Neural progenitor cell (in vitro differentiated cells): Measurements from ENCODE around the gene MCF2L2. TPM values are rescaled to one million over a fixed set of nuclear protein-coding genes. Genes with fewer than 3 reads are reported as not detected.

Source experiments
- DNase-seq: peaks from one replicate; pipeline ENCODE4 v3.0.0-alpha.2; 2016; ENCODE audit warnings: low spot score
- H2AFZ ChIP-seq: fragments of 200-600 bp; sonication (generic); replicated peaks from 2 replicates; pipeline ENCODE4 v1.6.1; 2016; ENCODE audit warnings: antibody characterized with exemption
- H3F3A ChIP-seq: fragments of 200-600 bp; sonication (generic); 2 replicates; pipeline ENCODE4 v1.6.1; 2016; ENCODE audit warnings: antibody characterized with exemption, low read depth
- H3K27ac ChIP-seq: fragments of 200-600 bp; sonication (generic); 2 replicates; pipeline ENCODE4 v1.5.1; 2016; ENCODE audit warnings: mild to moderate bottlenecking
- H3K27me3 ChIP-seq: fragments of 200-600 bp; sonication (generic); 2 replicates; pipeline ENCODE4 v1.6.1; 2016; ENCODE audit warnings: mild to moderate bottlenecking, moderate library complexity
- H3K36me3 ChIP-seq: fragments of 200-600 bp; sonication (generic); 2 replicates; pipeline ENCODE4 v1.5.1; 2016
- H3K4me1 ChIP-seq: fragments of 200-600 bp; sonication (generic); 2 replicates; pipeline ENCODE4 v1.6.1; 2016; ENCODE audit warnings: mixed run types
- H3K4me2 ChIP-seq: fragments of 200-600 bp; sonication (generic); 2 replicates; pipeline ENCODE4 v1.6.1; 2016
- H3K4me3 ChIP-seq: fragments of 200-600 bp; sonication (generic); 2 replicates; pipeline ENCODE4 v1.5.1; 2016
- H3K79me2 ChIP-seq: fragments of 200-600 bp; sonication (generic); 2 replicates; pipeline ENCODE4 v1.6.1; 2016; ENCODE audit warnings: low read depth
- H3K9ac ChIP-seq: fragments of 200-600 bp; sonication (generic); 2 replicates; pipeline ENCODE4 v1.6.1; 2016
- H3K9me3 ChIP-seq: fragments of 200-600 bp; sonication (generic); 2 replicates; pipeline ENCODE4 v1.5.1; 2016; ENCODE audit warnings: low read depth
- H4K20me1 ChIP-seq: fragments of 200-600 bp; sonication (generic); 2 replicates; pipeline ENCODE4 v1.6.1; 2016; ENCODE audit warnings: low read depth
- H3K27ac Mint-ChIP-seq: 3 replicates; pipeline ENCODE4 v1.8.0; 2021; ENCODE audit warnings: mixed read lengths
- H3K27me3 Mint-ChIP-seq: 2 replicates; pipeline ENCODE4 v1.8.0; 2022; ENCODE audit warnings: low read depth, mild to moderate bottlenecking, inconsistent platforms, moderate library complexity, mixed read lengths; ENCODE audit not compliant: insufficient read depth
- H3K36me3 Mint-ChIP-seq: 3 replicates; pipeline ENCODE4 v1.8.0; 2021; ENCODE audit warnings: mixed read lengths
- H3K4me1 Mint-ChIP-seq: 3 replicates; pipeline ENCODE4 v1.8.0; 2021; ENCODE audit warnings: mixed read lengths
- H3K4me3 Mint-ChIP-seq: 3 replicates; pipeline ENCODE4 v1.8.0; 2021; ENCODE audit warnings: mild to moderate bottlenecking, moderate library complexity, mixed read lengths
- H3K9me3 Mint-ChIP-seq: 3 replicates; pipeline ENCODE4 v1.8.0; 2020; ENCODE audit warnings: mixed read lengths
- EZH2 ChIP-seq: fragments of 200-600 bp; sonication (generic); IDR thresholded peaks from 2 replicates; pipeline ENCODE4 v1.6.1; 2017; ENCODE audit warnings: antibody characterized with exemption, mild to moderate bottlenecking, moderate library complexity
- EZH2phosphoT487 ChIP-seq: fragments of 200-600 bp; sonication (generic); IDR thresholded peaks from 2 replicates; pipeline ENCODE4 v1.6.1; 2017; ENCODE audit warnings: antibody characterized with exemption
- total RNA-seq: library from RNA; depleted of rRNA; stranded (reverse); fragments of >200 nt; gene quantifications from 2 replicates; pipeline ENCODE4 v1.2.3, GENCODE V29; 2015; ENCODE audit warnings: low replicate concordance
- TF ChIP-seq, protein P1 (sequence below): fragments of 200-600 bp; sonication (generic); IDR thresholded peaks from 2 replicates; pipeline ENCODE4 v1.5.1; 2017; ENCODE audit warnings: antibody characterized with exemption, mild to moderate bottlenecking

MCF2L2 gene
- total RNA-seq, 1 donor from 2014 or later, result 11.1 TPM

DNA sequence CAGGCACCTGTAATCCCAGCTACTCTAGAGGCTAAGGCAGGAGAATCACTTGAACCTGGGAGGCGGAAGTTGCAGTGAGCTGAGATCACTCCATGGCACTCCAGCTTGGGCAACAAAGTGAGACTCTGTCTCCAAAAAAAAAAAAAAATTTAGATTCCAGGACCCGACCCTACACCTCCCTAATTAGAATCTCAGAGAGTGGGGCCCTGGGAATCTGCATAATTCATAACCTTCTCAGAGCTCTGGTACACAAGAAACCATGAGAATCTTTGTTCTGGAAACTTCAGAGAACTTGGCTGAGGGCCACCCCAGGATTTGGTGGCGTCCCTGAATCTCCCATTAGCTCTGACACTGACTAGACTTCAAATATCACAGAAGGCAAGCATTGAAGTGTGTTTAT lies 143.8 kb downstream of the MCF2L2 start:
- Histone ChIP-seq H3K27me3 (no peaks in the 10 kb centered on the region), H2AFZ (no peak overlapping the region), H3K4me2 (no peak overlapping the region), H3K36me3 (no peaks in the 10 kb centered on the region), H3K9me3 (no peaks in the 10 kb centered on the region), H3K4me1 (no peaks in the 10 kb centered on the region), H3K4me3 (no peak overlapping the region), H3K9ac (no peak overlapping the region), H3K79me2 (no peaks in the 10 kb centered on the region), H3K27ac (no peak overlapping the region), H3F3A (no peaks in the 10 kb centered on the region), H4K20me1 (no peaks in the 10 kb centered on the region)
- DNase-seq, result no peak
- TF ChIP-seq, protein P1, sequence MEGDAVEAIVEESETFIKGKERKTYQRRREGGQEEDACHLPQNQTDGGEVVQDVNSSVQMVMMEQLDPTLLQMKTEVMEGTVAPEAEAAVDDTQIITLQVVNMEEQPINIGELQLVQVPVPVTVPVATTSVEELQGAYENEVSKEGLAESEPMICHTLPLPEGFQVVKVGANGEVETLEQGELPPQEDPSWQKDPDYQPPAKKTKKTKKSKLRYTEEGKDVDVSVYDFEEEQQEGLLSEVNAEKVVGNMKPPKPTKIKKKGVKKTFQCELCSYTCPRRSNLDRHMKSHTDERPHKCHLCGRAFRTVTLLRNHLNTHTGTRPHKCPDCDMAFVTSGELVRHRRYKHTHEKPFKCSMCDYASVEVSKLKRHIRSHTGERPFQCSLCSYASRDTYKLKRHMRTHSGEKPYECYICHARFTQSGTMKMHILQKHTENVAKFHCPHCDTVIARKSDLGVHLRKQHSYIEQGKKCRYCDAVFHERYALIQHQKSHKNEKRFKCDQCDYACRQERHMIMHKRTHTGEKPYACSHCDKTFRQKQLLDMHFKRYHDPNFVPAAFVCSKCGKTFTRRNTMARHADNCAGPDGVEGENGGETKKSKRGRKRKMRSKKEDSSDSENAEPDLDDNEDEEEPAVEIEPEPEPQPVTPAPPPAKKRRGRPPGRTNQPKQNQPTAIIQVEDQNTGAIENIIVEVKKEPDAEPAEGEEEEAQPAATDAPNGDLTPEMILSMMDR, result no peak
- TF ChIP-seq EZH2 (no peak), EZH2phosphoT487 (no peak)
- Mint-ChIP-seq H3K4me1 (no peaks in the 10 kb centered on the region), H3K27me3 (peaks cover 2% of the 10 kb centered on the region), H3K9me3 (no peaks in the 10 kb centered on the region), H3K27ac (no peak overlapping the region), H3K4me3 (no peak overlapping the region), H3K36me3 (peaks cover 1% of the 10 kb centered on the region)

DNA sequence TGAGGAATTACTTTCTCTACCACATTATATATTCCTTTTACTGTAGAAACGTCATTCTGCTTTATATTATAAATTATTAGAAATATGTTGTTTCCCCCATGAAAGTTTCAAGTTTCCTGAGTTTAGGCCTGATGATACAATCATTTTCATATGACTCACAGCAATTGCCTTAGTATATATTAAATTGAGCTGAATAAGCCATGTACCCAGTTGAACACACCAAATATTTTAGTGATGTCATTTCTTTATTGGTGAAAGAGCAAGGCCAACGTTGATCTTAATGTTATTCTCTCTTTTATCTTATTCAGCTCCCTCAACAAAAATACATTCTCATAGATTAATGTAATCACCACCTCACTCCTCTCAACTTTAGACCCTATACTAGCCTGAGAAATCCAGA lies 144.5 kb downstream of the MCF2L2 start:
- no peaks in the 10 kb centered on the region for H3K36me3 ChIP-seq
- H3K4me3 ChIP-seq, result no peak overlapping the region
- TF ChIP-seq EZH2, result no peak
- TF ChIP-seq, protein P1, result no peak
- no peaks in the 10 kb centered on the region for H3F3A ChIP-seq
- no peaks in the 10 kb centered on the region for H3K4me1 ChIP-seq
- no peaks in the 10 kb centered on the region for H4K20me1 ChIP-seq
- Mint-ChIP-seq H3K9me3 (no peaks in the 10 kb centered on the region), H3K36me3 (no peaks in the 10 kb centered on the region), H3K27me3 (peaks cover 2% of the 10 kb centered on the region), H3K27ac (no peak overlapping the region), H3K4me1 (peaks cover 3% of the 10 kb centered on the region), H3K4me3 (no peak overlapping the region)
- H3K9me3 ChIP-seq, result no peaks in the 10 kb centered on the region
- H3K27ac ChIP-seq, result no peak overlapping the region
- no peak overlapping the region for H3K4me2 ChIP-seq
- no peak overlapping the region for H2AFZ ChIP-seq
- H3K79me2 ChIP-seq, result no peaks in the 10 kb centered on the region
- DNase-seq, result no peak
- H3K9ac ChIP-seq, result no peak overlapping the region
- no peaks in the 10 kb centered on the region for H3K27me3 ChIP-seq

DNA sequence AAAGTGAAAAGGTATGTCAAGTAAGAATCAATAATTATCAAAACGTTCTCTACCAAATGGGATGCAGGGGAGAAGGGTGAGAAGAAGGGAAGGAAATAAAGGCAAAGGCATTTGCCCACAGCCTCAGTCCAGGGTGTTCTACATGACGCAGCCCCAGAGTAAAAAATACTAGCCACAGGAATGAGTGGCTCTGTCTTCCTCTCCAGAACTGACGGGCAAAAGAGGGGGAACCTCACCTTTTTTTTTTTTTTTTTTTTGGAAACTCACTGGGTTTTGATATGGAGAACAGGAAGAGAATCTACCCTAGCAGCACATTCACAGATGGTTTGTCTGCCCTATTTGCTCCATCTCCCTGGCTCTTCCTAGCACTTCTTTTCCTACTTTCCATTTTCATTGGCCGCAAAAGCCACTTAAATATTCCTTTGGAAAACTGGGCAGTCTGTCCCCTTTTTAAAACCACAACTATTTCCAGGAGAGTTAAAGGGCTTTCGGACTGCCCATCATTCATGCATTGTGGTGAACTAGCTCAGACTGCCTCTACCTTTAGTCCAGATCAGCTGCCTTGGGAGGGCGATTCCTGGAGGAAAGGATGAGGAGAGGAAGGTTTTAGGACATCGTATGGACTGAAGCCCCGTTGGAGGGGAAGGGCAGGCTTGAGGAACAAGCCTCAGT lies 147.2 kb downstream of the MCF2L2 start:
- no peaks in the 10 kb centered on the region for H3K9me3 Mint-ChIP-seq
- H3K27ac ChIP-seq, result no peak overlapping the region
- H3K27me3 Mint-ChIP-seq, result peaks cover 2% of the 10 kb centered on the region
- H3F3A ChIP-seq, result no peaks in the 10 kb centered on the region
- no peaks in the 10 kb centered on the region for H3K9me3 ChIP-seq
- no peak overlapping the region for H3K4me3 ChIP-seq
- H3K4me2 ChIP-seq, result no peak overlapping the region
- H3K4me1 Mint-ChIP-seq, result peaks cover 8% of the 10 kb centered on the region
- no peak overlapping the region for H2AFZ ChIP-seq
- no peak for DNase-seq
- no peaks in the 10 kb centered on the region for H3K36me3 Mint-ChIP-seq
- no peaks in the 10 kb centered on the region for H3K4me1 ChIP-seq
- no peaks in the 10 kb centered on the region for H3K36me3 ChIP-seq
- TF ChIP-seq EZH2 (no peak), EZH2phosphoT487 (no peak)
- TF ChIP-seq, protein P1, result no peak
- H3K27ac Mint-ChIP-seq, result no peak overlapping the region
- H3K79me2 ChIP-seq, result no peaks in the 10 kb centered on the region
- no peaks in the 10 kb centered on the region for H4K20me1 ChIP-seq
- H3K27me3 ChIP-seq, result no peaks in the 10 kb centered on the region
- no peak overlapping the region for H3K4me3 Mint-ChIP-seq
- H3K9ac ChIP-seq, result no peak overlapping the region
